HG03060 (cell line): ENCODE data around the gene COPZ1.
"Not testable (repeated sequence)": the region's sequence is repeated elsewhere in the genome, so short reads cannot be mapped to it uniquely, and the experiment has no call there.

ENCODE experiments used
- ATAC-seq: cut with Tn5 transposase; IDR thresholded peaks from one replicate; pipeline ENCODE4 v1.9.1; 2021; ENCODE audit warnings: low read depth, moderate number of reproducible peaks; ENCODE audit not compliant: unreplicated experiment

Gene COPZ1

DNA sequence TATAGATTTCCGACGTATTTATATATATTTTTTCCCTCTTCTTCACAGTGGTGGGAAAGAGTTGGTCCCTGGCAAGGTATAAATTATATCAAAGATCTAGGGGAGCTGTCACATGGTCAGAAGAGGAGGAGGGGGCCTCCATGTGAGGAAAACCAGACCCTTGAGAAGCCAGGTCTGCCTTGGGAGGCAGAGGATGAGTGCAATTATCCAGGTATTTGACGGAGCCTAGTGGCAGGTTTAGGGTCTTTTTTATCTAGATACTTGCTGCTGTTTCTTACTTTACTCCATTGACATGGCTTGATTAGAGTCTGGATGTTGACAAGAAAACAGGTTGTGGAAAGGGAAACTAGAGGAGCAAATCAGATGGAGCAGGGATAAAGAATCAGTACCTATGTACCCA lies 5.5 kb downstream of the COPZ1 start:
- no peak for ATAC-seq

DNA sequence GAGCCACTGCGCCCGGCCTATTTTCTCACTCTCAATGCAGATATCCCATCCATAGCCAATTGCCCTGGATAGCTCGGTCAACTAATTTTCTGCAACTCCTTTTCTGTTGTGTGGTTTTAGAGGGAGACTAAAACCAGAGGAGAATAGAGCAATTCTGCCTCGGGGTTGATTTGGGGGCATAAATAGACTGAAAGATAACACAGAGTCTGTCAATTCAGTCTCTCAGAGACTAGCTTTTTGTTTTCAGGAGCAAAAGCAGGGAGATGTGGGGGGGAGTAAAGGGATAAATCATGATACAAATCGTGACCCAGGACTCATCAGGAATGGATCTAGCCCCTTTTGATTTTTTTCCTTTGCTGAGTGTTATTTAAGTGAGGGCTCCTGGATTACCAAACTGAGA lies 6.5 kb downstream of the COPZ1 start:
- ATAC-seq, result no peak

DNA sequence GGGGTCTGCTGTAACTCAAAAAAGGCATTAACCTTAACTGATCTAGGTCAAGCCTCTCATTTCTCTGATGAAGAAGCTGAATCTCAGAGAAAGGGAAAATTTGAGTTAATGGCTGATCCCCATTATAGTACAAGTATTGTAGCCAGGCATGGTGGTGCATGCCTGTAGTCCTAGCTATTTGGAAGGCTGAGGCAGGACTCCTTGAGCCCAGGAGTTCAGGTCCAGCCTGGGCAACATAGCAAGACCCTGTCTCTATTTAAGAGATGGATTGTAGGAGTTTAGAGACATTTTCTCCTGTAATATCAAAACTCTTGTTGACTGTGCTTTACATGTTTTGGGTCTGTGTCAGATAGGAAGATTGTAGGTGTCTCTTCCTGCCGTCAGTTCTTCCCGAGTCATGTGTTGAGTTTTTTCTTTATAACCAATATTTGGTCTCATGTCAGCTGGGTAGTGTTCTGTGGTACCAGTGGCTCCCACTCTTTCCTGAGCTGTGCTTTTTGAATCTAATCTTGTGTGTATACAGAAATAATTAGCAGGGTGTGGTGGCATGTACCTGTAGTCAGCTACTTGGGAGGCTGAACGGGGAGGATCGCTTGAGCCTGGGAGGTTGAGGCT lies 8.6 kb downstream of the COPZ1 start:
- no peak for ATAC-seq

DNA sequence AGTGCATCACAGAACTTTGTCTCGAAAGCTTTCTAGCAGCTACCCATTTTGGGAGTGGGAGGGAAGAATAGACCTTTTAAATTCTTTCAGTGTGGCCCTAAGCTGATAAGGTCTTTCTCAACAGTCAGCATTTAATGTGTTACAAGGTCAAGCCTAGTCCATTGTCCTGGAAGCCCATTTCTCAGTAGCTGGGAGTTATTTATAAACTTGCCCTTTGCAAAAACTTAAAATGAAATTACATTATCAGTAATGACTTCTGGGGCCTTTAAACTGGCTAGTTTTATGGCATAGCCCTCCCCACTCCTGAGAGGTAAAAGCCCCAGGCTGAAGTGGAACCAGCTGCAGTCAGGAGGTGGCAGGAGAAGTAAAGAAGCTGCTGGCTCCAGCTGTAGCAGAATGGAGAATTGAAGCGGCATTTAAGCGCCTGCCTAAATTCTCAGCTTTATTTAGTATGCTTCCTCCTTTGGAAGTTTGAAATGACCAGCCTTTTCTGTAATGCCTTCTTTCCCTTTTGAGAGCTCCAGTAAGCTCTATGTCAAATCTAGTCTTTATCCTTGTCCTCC lies 12.4 kb downstream of the COPZ1 start:
- ATAC-seq, result no peak

DNA sequence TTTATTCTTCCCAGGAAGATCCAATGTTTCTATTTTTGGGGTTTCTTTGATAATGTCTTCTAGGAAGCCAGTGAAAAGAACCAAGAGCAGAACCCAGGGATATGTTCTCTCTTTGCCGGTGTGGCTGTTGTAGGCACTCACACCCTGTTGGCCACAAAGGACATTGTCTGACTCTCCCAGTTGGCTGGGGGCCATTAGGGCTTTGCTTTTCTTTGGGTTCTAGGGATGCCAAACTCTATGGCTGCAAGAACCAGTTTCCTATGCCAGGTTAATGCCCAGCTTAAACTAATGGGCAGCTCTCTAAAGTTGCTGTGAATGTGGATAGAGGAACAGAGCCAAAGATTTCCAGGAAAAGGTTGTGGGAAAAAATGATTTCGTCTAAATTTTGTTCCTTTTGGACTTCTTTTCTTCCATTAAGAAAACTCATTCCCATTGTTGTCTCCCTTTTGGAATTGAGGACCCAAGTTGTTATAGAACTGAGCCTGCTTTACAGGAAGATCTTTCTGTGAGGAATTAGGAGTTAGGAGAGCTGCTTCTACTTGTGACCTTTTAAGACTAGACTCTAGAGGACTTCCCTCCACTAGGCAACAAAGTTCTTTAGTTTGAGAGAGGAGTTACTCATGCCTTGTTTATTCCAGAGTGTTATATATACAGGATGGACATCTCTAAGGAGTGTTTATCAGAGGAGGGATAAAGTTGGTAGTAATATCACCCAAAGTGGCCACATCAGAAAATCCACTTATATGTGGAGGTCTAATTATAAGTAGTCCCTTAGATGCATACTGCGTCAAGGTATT lies 13.1 kb downstream of the COPZ1 start:
- ATAC-seq, result no peak

DNA sequence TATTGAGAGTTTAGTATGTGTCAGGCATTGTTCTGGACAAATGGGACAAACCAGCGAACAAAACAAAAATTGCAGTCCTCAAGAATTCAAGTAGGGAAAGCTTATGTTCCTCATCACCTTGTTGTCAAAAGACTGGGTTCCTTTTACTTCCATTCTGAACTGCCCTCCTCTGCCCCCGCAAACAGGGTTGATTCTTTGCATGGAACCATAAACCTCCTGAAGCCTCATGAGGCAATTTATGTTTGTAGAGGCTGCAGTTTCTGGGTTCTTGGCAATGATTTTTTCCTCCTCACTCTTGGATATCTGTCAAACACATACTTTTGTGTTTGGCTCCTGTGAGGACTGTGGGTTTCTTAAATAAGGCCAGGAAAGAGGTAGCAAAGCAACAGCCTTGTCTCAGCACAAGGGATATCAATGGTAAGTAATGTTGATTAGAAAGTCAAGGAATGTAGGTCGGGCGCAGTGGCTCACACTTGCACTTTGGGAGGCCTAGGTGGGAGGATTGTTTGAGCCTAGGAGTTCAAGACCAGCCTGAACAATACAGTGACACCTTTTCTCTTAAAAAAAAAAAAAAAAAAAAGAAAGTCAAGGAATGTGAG lies 13.9 kb downstream of the COPZ1 start:
- no peak for ATAC-seq

DNA sequence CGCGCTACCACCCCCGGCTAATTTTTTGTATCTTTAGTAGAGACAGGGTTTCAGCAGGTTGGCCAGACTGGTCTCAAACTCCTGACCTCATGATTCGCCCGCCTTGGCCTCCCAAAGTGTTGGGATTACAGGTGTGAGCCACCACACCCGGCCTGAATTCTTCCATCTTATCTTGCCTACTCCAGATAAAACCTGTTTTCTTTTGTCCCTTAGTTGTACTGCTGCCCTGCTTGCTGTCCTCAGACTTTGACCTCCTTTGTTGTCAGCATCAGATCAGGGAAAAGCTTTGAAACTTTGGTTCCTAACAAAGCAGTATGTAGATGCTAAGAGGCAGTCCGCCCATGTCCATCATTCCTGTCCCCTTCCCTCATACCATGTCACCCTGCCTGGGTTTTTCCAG lies 15.9 kb downstream of the COPZ1 start:
- ATAC-seq, result no peak

DNA sequence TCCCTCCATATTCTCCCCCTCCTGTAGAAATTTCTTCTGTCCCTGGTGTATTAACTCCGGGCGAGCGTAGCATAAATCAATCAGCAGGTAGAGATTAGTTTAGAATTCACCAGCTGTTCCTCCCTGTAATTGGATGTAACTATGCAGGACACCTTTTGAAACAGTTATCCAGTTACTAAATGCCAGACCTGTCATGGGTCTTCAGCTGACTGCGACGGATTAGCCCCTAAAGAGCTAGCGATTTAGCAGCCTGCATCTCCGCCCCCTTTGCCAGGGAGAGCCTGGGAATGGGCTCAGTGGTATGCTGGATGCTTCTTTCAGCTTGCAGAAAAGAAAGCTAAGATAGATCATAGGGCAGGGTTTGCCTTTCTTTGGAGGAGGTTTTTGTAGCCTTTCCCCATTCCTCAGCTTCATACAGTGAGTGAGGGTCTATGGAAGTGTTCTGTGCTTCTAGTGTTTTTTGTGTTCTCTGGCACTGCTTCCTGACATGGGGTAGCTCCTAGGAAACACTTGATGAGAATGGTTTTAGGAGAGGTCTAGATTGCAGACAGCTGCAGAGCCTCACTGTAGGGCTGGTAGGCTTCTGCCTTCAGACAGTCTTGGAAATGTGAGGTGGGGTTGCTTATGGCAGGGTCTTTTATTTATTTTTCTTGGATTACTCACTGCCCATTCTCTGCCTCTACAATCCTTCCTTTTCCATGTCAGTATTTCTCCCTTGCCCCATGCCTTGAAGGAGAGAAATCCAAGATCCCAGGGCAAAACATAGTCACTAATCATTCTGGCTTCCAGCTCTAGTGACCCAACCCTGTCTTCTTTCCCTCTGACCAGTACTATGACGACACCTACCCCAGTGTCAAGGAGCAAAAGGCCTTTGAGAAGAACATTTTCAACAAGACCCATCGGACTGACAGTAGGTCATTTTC lies 16.7 kb downstream of the COPZ1 start:
- no peak for ATAC-seq

DNA sequence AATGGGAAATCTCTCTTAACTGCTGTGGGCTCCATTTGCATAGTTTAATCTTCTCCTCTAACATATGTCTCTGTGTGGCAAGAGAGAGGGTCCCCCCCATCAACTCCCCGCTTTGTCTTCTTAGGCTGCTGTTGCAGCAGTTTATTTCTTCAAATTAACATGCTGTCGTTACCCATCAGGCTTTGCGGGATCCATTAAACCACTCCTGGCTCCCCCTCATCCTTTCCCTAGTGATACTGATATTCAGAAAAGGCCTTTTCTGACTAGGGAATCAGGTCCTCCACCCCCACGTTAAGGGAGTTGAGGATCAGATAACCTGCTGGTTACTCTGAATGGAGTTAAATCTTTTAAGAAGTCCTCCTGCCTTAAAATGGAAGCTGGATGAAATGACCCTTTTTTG lies 24.1 kb downstream of the COPZ1 start:
- no peak for ATAC-seq

DNA sequence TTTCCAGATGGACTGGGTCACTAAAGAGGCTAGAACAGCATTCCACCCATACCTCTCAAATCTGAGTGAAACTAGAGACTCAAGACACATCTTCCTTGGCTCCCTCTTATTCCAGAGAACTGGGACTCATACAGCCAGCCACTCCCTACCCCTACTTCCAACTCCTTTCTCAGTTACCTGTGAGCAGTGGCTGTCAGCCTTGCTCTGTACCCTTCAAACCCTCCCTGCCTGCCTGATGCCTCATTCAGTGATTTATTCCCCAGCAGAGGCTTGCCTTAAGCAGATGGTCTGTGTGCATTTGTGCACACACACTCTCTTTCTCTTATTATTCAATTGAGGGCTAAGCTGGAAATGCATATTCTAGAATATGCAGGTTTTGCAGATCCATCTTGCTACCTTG lies 24.7 kb downstream of the COPZ1 start:
- ATAC-seq, result no peak

DNA sequence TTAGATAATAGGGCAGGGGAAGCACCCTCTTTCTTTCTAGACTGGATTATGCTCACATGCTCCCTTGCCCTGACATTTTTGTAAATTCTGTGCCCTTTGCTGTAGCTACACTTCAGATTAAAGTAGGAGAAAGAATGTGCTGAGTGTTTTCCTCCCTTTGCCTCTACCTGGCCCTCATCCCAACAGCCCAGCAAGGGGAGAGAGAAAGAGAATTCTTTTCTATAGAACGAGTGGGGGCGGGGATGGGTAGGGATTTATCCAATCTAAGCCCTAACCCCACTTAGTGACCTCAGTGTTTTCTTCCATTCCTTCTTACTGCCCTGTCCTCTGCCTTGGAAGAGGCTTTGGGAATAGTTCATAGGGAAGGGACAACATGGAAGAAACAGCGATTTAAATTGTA lies 25.8 kb downstream of the COPZ1 start:
- no peak for ATAC-seq

DNA sequence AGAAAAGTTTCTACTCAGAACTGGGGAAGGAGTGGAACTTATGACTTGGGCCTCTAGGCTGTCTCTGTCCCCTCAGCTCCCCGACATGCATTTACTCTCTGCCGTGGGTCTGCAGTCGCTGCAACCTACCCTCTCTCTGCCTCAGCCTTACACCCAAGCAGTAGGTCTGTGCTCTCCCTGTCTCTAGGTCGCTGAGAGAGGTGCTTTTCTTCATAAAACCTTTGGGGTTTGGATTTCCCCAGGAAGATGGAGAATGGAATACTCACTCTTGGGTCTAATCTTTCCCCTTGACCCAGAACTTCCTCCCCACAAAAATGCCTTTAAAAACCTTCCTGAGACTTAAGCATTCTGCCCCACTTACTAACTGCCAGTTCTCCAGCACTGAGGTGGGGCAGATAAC lies 26.4 kb downstream of the COPZ1 start:
- ATAC-seq, result no peak

DNA sequence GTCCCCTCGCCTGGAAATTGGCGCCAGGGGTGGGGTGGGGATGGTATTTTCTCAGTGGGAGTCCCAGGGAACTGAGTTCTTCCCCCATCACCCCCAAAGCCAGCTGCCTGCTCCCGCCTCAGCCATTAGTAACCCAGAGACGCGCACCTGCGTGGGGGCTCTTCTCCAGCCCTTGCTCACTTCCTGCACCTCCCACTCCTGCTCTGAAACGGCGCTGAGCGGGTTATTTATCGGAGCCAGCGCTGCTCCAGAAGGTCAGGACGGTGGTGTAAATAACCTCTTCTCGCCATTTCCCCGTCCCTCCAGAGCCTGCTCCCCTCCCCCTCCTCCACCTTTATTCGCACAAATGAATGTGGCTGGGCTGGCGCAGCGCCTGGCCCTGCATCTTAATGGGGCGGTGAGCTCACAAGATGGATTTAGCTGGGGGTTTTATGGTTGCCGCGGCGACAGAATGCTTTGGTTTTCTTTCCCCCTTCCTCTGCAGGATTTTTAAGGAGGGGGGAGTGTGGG lies 27.1 kb downstream of the COPZ1 start:
- ATAC-seq, result no peak

DNA sequence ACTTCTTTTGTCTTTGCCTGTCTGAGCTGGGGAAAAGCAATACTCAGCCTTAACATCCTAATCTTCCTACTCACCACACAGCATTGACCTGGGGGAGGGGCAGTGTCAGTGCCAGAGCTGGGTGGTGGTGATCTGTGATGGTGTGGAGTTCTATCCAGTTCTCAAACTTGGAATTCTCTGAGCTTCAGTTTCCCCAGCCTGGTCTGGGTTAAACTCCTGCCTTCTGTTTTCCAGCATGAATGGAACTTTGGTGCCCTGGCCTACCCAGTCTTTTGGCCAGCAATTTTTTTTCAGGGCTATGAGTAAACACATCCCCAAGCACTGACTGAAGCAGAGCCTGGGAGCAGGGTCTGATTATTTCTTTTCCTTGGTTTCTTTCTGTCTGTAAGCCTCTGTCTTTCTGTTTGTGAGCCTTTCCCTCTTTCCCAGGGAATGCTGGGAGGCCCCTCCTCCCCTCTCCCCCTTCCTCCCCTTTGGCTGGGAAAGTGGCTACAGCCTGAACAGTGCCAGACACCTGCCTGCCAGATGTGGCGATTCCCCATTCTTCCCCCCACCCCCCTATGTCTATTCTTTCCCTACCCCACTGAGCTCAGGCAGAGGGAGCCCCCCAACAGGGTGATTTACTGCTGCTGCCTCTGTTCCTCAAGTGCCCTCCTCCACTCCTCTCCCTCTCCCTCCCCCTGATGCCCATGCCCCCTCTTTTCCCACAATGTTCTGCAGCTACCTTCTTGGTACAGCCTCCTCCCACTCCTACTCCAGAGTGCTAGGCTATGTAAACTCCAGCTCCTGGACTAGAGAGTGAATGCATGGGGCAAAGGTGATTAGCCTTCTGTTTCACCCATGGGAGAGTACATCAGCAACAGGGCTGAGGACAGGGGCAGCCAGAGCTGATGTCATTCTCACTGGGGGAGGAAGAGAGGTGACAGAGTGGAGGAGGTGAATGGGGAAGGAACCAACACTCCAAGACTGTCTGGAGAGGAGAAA lies 28.3 kb downstream of the COPZ1 start:
- ATAC-seq, result no peak

DNA sequence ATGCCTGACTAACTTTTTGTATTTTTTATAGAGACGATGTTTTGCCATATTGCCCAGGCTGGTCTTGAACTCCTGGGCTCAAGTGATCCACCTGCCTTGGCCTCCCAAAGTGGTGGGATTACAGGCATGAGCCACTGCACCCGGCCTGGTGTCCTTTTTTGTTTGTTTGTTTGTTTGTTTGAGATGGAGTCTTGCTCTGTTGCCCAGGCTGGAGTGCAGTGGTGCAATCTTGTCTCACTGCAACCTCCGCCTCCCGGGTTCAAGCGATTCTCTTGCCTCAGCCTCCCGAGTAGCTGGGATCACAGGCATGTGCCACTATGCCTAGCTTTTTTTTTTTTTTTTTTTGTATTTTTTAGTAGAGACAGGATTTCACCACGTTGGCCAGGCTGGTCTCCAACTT lies 29.3 kb downstream of the COPZ1 start:
- not testable (repeated sequence) for ATAC-seq

DNA sequence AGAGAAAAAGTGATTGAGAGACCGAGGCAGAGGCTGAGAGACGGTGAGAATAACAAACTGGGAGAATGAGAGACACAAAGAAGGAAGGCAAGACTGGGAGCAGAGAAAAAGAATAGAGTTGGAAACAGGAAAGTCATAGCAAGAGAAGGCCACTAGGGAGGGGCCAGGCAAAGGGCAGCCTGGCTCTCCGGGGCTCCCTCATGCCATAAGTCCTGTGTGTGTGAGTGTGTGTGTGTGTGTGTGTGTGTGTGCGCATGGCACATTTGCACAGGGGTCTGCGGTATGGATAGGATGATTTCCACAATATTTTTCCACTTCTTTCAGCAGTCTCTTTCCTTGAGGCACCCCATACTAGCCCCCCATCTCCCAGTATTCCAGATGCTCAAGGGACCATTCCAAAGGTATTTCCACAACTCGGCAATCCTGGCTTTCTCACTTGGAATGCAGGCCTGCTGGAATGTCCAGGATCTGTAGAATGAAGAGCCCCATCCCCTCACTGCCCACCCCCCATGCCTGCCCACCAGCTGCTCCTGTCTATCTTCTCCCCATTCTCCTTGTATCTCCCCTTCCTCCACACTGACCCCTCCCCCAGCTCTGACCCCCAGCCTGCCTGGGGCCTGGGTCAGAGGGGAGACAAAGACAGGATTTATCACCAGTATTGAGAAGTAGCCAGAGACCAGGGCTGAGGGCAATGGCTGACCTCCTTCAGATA lies 30.3 kb downstream of the COPZ1 start:
- no peak for ATAC-seq

DNA sequence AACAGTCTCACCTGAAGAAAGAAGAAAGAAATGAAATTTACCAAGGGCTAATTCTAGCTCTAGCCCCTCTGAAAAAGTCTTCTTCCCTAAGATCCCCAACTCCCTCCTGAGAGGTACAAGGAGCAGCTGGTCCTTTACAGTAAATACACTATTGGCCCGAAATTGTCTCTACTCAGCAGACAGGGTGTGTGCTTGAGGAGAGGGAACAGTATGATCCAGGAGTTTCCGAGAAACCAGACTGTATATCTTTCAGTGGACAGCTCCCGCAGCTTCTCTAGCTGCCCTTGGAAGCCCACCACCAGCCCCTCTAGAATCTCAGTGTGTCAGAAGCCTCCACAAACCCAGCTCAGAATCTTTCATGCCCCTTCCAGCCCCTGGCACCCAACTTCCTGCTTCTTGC lies 31.3 kb downstream of the COPZ1 start:
- no peak for ATAC-seq

DNA sequence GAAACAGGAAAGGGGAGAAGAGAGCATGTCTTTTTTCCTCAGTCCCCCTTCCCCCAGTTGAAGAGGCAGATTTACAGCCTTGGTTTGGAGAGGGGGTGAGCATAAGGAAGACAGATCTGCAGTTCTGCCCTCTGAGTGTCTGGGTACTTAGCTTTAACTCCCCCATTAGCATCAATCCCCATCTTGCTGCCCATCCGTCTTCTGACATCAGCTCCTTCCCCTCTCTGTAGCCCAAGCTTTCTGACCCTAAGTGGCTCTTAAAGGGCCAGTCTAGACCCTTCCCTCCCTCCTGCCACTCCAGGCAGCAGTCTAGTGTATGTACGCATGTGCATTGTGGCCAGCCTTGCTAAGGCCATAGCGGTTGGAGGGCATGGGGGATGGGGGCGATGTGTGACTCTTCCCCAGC lies 32.0 kb downstream of the COPZ1 start:
- ATAC-seq, result no peak
